HEK293 (cell line): ENCODE results near the gene CORO2B.

Source experiments
- GFI1B ChIP-seq: fragments of 450-650 bp; formaldehyde crosslinking; IDR thresholded peaks from 2 replicates; pipeline ENCODE4 v1.5.1; 2016; ENCODE audit warnings: missing biosample characterization, missing genetic modification characterization
- SETDB1 ChIP-seq: IDR thresholded peaks from one replicate; pipeline ENCODE4 v1.6.1; 2017; ENCODE audit warnings: mild to moderate bottlenecking, low read length, moderate library complexity, mixed read lengths; ENCODE audit not compliant: insufficient read length
- ZBTB1 ChIP-seq: fragments of 450-650 bp; formaldehyde crosslinking; IDR thresholded peaks from 2 replicates; pipeline ENCODE4 v1.5.1; 2016; ENCODE audit warnings: missing biosample characterization, missing genetic modification characterization
- ZFP3 ChIP-seq: fragments of 450-650 bp; formaldehyde crosslinking; IDR thresholded peaks from 2 replicates; pipeline ENCODE4 v1.5.1; 2016; ENCODE audit warnings: low read depth, missing biosample characterization, missing genetic modification characterization
- ZNF184 ChIP-seq: fragments of 450-650 bp; IDR thresholded peaks from 2 replicates; pipeline ENCODE4 v1.5.1; 2018; ENCODE audit warnings: missing biosample characterization, mild to moderate bottlenecking, missing genetic modification characterization
- ZNF394 ChIP-seq: fragments of 450-650 bp; formaldehyde crosslinking; IDR thresholded peaks from 2 replicates; pipeline ENCODE4 v1.5.1; 2016; ENCODE audit warnings: missing biosample characterization, missing genetic modification characterization, mild to moderate bottlenecking, moderate library complexity, borderline replicate concordance
- ZNF530 ChIP-seq: fragments of 450-650 bp; formaldehyde crosslinking; IDR thresholded peaks from 2 replicates; pipeline ENCODE4 v1.5.1; 2016; ENCODE audit warnings: low read depth, missing biosample characterization, missing genetic modification characterization
- ZNF544 ChIP-seq: fragments of 450-650 bp; formaldehyde crosslinking; IDR thresholded peaks from 2 replicates; pipeline ENCODE4 v1.5.0; 2017; ENCODE audit warnings: missing biosample characterization, missing genetic modification characterization
- ZXDB ChIP-seq: fragments of 450-650 bp; formaldehyde crosslinking; IDR thresholded peaks from 2 replicates; pipeline ENCODE4 v1.5.1; 2016; ENCODE audit warnings: missing biosample characterization, missing genetic modification characterization
- TF ChIP-seq, protein P1 (sequence below): fragments of 450-650 bp; formaldehyde crosslinking; IDR thresholded peaks from 2 replicates; pipeline ENCODE4 v1.5.1; 2016; ENCODE audit warnings: missing biosample characterization, missing genetic modification characterization
- TF ChIP-seq, protein P2 (sequence below): fragments of 450-650 bp; formaldehyde crosslinking; IDR thresholded peaks from 2 replicates; pipeline ENCODE4 v1.5.1; 2016; ENCODE audit warnings: missing biosample characterization, missing genetic modification characterization
- TF ChIP-seq, protein P3 (sequence below): fragments of 450-650 bp; formaldehyde crosslinking; IDR thresholded peaks from 2 replicates; pipeline ENCODE4 v1.5.1; 2016; ENCODE audit warnings: missing biosample characterization, missing genetic modification characterization, low read depth
- TF ChIP-seq, protein P4 (sequence below): fragments of 450-650 bp; IDR thresholded peaks from 2 replicates; pipeline ENCODE4 v1.5.1; 2018; ENCODE audit warnings: missing biosample characterization, missing genetic modification characterization

DNA sequence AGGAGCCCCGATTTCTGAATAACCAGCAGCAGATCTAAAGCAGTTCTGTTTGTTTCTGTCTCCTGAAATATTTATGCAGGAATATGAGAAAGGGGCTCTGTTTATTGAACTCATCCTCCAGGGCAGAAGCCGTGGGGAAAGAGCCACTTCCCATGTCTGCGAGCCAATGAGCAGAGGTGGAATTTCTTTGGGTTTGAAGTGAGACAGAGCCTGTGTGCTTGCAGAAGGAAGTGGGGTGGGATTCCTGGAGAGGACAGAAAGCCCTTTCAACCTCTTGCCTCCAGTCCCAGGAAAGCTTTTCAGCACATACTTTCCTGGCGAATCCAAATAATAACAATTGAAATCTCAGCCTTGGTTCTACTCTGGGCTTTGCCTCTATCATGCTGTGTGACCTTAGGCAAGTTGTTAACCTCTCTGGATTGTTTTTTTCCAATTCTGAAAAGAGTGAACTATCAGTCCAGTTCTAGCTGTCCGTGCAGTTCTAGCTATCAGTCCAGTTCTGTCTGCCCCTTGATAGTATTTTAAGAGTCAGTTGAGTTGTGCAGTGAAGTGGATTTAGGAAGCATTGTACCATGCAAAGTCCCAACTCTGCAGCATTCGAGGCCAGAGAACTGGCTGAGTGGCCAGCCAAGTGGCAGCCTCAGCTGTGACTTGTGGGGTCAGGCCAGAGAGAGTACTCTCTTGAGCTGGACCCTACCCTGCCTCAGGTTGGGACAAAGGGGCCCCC, 15.9 kb downstream of the CORO2B start:
- TF ChIP-seq, protein P1, sequence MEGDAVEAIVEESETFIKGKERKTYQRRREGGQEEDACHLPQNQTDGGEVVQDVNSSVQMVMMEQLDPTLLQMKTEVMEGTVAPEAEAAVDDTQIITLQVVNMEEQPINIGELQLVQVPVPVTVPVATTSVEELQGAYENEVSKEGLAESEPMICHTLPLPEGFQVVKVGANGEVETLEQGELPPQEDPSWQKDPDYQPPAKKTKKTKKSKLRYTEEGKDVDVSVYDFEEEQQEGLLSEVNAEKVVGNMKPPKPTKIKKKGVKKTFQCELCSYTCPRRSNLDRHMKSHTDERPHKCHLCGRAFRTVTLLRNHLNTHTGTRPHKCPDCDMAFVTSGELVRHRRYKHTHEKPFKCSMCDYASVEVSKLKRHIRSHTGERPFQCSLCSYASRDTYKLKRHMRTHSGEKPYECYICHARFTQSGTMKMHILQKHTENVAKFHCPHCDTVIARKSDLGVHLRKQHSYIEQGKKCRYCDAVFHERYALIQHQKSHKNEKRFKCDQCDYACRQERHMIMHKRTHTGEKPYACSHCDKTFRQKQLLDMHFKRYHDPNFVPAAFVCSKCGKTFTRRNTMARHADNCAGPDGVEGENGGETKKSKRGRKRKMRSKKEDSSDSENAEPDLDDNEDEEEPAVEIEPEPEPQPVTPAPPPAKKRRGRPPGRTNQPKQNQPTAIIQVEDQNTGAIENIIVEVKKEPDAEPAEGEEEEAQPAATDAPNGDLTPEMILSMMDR (tag by site-specific recombination): no peak
- no peak for TF ChIP-seq ZNF530 (tag by site-specific recombination)
- TF ChIP-seq, protein P2, sequence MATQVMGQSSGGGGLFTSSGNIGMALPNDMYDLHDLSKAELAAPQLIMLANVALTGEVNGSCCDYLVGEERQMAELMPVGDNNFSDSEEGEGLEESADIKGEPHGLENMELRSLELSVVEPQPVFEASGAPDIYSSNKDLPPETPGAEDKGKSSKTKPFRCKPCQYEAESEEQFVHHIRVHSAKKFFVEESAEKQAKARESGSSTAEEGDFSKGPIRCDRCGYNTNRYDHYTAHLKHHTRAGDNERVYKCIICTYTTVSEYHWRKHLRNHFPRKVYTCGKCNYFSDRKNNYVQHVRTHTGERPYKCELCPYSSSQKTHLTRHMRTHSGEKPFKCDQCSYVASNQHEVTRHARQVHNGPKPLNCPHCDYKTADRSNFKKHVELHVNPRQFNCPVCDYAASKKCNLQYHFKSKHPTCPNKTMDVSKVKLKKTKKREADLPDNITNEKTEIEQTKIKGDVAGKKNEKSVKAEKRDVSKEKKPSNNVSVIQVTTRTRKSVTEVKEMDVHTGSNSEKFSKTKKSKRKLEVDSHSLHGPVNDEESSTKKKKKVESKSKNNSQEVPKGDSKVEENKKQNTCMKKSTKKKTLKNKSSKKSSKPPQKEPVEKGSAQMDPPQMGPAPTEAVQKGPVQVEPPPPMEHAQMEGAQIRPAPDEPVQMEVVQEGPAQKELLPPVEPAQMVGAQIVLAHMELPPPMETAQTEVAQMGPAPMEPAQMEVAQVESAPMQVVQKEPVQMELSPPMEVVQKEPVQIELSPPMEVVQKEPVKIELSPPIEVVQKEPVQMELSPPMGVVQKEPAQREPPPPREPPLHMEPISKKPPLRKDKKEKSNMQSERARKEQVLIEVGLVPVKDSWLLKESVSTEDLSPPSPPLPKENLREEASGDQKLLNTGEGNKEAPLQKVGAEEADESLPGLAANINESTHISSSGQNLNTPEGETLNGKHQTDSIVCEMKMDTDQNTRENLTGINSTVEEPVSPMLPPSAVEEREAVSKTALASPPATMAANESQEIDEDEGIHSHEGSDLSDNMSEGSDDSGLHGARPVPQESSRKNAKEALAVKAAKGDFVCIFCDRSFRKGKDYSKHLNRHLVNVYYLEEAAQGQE (tag by site-specific recombination): no peak
- TF ChIP-seq ZFP3 (tag by site-specific recombination): no peak
- TF ChIP-seq ZNF184 (tag by site-specific recombination): no peak
- TF ChIP-seq ZXDB: no peak
- no peak for TF ChIP-seq ZNF394 (tag by site-specific recombination)
- no peak for TF ChIP-seq GFI1B (tag by site-specific recombination)
- no peak for TF ChIP-seq ZBTB1 (tag by site-specific recombination)
- TF ChIP-seq ZNF544 (tag by site-specific recombination): no peak
- TF ChIP-seq SETDB1: no peak
- TF ChIP-seq, protein P3, sequence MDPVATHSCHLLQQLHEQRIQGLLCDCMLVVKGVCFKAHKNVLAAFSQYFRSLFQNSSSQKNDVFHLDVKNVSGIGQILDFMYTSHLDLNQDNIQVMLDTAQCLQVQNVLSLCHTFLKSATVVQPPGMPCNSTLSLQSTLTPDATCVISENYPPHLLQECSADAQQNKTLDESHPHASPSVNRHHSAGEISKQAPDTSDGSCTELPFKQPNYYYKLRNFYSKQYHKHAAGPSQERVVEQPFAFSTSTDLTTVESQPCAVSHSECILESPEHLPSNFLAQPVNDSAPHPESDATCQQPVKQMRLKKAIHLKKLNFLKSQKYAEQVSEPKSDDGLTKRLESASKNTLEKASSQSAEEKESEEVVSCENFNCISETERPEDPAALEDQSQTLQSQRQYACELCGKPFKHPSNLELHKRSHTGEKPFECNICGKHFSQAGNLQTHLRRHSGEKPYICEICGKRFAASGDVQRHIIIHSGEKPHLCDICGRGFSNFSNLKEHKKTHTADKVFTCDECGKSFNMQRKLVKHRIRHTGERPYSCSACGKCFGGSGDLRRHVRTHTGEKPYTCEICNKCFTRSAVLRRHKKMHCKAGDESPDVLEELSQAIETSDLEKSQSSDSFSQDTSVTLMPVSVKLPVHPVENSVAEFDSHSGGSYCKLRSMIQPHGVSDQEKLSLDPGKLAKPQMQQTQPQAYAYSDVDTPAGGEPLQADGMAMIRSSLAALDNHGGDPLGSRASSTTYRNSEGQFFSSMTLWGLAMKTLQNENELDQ (tag by site-specific recombination): no peak
- TF ChIP-seq, protein P4, sequence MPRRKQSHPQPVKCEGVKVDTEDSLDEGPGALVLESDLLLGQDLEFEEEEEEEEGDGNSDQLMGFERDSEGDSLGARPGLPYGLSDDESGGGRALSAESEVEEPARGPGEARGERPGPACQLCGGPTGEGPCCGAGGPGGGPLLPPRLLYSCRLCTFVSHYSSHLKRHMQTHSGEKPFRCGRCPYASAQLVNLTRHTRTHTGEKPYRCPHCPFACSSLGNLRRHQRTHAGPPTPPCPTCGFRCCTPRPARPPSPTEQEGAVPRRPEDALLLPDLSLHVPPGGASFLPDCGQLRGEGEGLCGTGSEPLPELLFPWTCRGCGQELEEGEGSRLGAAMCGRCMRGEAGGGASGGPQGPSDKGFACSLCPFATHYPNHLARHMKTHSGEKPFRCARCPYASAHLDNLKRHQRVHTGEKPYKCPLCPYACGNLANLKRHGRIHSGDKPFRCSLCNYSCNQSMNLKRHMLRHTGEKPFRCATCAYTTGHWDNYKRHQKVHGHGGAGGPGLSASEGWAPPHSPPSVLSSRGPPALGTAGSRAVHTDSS (tag by site-specific recombination): no peak
